NCI-H2081 (cell line): ENCODE results near the gene ADCYAP1.

Experiments
- DNase-seq, 2 experiments: peaks; one replicate each; lab custom pipeline; 2025; lab: John Stamatoyannopoulos, UW

ADCYAP1 gene

GRCh38 chr18:910247-910646 is 5.6 kb downstream of the ADCYAP1 start:
- no peak for DNase-seq

DNA sequence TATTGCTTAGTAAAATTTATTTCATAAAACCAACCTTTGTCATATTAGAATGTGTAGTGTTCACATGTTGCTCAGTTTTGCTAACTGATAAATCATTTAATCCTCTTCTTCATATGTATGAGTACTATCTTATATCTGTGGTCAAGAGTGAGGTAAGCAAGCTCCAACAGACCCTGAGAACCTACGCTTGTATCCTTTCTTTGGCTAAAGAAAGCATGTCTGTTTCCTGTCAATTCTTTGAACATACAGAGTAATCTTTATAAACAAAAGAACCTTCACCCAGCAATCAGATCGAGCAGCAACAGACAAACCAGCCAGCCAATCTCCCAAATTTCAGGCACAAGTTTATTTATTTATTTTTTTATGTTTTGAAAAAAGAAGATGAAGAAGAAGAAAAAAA is 6.4 kb downstream of the ADCYAP1 start:
- no peak for DNase-seq

DNA sequence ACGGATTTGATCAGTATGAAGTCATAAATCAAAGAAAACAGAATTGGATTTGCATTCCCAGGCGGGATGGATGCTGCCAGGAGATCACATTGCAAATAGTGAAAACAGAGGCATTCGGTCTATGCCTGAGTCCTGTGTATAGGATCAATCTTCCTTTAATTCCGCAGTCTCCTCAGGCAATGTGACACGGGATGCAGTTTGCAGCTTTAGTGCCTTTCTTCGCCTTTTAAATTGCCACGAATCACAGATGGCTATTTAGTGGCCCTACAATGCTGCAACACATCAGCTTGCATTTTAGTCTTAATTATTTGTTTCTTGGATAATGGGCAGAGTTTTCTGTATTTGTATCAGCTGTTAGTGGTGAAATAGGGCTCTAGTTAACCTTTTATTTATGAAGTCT is 6.8 kb downstream of the ADCYAP1 start:
- no peak for DNase-seq

DNA sequence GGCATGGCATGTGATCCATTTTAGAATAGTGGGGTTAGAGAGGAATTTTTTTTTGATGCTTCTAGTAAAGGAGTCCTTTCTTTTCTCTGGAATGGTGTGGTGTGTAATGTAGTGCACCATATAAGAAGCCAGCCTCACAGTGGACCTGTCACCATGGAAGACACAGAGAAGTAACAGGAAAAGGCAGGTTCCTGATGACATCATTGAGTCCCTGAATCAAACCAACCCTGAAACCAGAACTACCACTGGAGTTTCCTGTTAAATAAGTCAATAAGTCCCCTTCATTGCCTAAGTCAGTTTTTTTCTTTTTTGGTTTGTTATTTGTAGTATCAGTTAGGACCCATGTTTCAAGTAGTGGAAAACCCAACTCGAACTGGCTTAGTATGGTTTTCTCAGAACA is 11.9 kb downstream of the ADCYAP1 start:
- DNase-seq = no peak

DNA sequence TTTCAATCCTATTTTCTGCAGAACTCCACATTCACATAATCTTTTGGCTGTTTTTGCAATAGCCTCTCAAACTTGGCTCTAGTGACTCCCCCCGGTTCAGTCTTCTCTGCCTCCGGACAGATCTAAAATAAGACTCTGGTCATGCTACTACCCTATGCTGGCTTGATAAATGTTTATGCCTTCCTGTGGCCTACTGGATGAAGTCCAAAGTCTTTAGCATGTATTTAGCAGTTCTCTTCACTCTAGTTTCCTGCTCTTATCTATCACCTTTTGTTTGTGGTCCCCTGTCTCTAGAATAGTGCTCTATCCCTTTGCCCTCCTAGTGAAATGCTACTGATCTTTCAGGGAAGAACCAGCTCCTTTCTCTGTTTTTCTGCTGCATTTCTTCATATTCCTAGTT is 14.4 kb downstream of the ADCYAP1 start:
- DNase-seq = no peak

GRCh38 chr18:923144-923866 is 18.6 kb downstream of the ADCYAP1 start:
- peak in 1 of 2 experiments; percentile 51 for DNase-seq

DNA sequence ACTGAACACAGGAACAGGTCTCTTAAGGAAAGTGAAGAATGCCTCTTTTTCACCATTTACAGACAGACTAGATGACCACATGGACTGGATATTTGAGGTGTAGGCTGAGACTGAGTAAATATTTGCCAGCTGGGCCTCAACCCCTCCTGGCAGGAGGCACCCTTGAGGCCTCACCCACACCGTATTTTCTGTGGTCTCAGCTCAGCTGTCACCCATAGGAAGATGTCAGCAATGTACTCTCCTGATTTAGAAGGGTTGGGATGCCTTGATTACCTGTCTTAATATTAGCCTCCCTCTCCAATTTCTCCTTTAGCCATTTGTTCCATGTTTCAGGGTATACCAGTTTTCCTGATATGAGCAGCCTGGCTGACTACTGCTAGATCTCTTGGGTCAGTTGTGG is 20.3 kb downstream of the ADCYAP1 start:
- DNase-seq = no peak

DNA sequence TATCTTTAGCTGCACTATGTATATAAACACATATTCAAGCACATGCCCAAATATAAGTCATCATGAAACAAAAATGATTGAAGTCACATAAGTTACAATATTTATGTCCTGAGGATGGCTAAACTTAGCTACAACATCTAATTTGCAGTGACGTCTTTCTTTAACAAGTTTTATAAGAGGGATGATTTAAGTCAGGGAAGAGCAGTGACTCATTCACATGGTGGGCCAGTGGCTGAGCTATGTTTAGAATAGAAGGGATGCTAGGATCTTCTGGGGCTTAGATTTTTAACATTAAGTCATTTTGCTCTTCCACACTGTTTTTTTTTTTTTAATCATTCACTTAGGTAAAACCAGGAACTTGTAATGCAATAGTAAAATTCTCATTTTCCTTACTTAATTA is 22.3 kb downstream of the ADCYAP1 start:
- DNase-seq = no peak

GRCh38 chr18:933082-933481 is 28.4 kb downstream of the ADCYAP1 start:
- DNase-seq = no peak

DNA sequence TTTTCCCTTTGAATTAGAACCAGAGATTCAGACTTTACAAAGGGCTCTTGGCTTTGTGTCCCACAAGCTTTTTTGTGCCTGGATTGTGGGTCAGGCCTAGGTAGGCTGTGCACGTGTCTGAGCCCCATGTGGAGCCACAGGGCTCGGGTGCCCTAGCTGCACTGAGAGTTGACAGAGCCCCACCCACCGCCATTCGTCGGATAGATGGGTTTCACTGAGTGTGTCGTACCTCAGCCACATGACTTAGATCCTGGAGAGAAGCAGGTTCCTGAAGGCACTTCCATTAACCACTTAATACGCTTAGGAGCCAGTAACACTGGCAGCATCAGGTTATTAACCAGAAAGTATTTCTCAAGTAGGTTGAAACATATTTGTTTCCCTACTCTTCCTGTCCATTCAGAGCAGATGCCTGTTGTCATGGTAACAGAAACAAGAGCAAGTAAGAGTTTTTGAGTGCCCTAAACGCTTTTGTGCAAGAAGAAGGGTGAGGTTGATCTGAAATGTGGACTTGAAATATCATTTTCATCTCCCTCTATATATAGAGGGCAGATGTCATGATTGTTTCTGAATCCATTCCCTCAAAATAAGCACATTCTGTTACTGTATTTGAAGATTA is 30.0 kb downstream of the ADCYAP1 start:
- no peak for DNase-seq

- no peak for DNase-seq
These were observed 32.3 kb downstream of the ADCYAP1 start for GRCh38 chr18:936941-937340.

GRCh38 chr18:939166-939565 is 34.5 kb downstream of the ADCYAP1 start:
- no peak for DNase-seq

DNA sequence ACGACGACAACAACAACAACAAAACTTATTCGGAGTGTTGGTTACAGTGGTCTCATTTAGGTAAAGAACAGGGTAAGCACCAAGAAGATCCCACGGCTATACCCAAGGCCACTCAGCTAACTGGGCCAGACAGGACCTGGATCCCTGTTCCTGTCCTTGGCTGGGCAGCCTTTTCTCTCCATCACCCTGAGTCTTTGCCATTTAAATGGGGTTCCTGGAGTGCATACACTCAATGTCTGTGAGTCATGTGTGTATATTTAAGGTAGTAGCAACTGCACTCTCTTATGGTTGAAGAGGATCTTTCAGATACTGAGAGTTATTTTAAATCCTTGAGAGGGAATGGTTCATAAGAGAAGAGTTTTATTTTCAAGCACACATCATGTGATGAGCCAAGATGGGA is 35.3 kb downstream of the ADCYAP1 start:
- no peak for DNase-seq

- no peak for DNase-seq
These were observed 36.7 kb downstream of the ADCYAP1 start for GRCh38 chr18:941331-941730.

- no peak for DNase-seq
These were observed 39.8 kb downstream of the ADCYAP1 start for GRCh38 chr18:944440-944839.

DNA sequence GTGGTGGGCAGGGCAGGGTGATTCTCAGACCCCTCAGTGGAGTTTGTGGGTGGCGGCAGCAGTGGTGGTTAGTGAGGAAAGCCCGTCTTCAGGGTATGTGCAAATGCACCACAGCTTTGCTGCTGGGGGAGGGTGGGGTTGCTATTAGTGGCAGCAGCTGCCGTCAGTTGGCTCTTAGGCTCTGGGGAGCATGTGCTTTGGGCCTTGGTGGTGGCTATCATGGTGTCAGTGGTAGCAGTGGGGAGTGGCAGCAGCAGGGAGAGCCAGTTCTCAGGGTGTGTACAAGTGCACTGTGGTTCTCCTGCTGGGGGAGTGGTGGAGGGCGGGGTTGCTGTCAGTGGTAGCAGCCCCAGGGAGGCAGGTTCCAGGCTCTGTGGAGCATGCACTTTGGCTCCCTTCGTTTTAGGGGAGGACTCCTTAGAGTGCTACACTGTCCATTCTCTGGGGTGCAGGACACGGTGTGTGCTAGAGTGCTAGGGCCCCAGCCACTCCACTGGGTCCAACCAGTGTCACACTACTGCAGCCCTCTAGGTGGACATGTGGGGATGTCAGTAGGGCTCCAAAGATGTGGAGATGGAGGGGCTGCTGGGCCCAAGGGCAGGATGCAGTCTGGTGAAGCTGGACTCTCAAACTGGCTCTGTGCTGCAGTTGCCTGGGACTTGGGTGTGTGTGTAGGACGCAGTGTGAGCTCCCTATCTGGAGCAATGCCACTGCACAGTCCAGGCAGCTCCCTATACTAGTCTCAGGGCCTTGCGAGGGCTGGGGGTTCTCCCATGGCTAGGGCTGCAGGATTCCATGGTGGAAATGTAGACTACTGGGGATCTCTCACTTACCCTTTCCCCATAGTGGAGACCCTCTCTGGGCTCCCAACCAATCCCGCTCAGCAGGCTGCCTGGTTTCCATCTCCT is 45.3 kb downstream of the ADCYAP1 start:
- DNase-seq = no peak

GRCh38 chr18:950882-951495 is 46.3 kb downstream of the ADCYAP1 start:
- no peak for DNase-seq

DNA sequence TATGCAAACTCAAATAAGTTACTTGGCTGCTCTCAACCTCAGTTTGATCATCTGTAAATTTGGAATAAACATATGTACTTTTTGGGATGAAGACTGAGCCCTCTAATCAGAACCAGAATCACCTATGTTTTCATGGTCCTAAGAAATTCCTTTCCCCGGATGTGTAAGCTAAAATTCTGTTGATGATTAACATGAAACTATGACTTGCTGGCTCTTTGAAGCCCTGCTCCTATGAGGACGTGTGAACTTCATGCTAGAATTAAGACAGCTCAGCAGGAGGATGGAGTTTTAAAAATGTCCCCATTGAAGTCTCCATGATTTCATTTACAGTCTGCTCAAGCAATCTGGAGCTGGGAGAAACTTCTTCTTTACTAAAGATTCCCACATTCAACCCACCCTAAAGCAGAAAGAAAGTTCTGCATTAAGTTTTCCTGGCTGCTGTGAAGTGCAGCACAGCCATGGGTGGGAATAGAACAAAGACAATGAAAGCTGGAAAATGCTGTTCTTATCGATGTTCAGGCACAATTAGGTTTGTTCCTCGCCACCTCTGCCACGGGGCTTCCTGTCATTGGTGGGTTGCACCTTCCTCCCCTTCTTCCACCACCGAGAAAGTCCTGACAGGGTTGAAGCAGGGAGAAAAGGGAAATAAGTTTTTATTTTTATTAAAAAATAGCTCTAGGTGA is 50.9 kb downstream of the ADCYAP1 start:
- DNase-seq = no peak

GRCh38 chr18:957829-958228 is 53.2 kb downstream of the ADCYAP1 start:
- DNase-seq = no peak

DNA sequence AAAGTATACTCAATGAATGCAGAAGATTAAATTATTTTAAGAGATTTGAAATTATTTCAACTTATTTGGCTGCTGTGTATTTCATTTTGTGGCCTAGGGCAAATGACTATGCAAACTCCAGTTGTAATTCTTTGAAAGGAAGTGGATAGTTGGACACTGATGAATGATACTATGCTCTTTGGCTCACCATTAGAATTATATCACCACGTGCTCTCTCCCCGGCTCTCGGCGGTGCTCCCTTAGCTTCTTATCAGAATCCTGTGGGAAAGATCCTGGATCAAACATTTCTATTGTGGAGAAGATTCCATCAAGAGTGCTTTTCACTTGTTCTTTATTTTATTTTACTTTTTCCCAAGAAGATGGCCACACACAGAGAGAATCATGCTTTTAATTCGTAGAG is 55.2 kb downstream of the ADCYAP1 start:
- no peak for DNase-seq
